NT2/D1 (cell line): ENCODE measurements around the gene HCN4.

ENCODE experiments used
- DNase-seq: peaks from one replicate; pipeline ENCODE4 v3.0.0-alpha.2; 2011; ENCODE audit warnings: low read depth, low spot score
- H3K27me3 ChIP-seq: 2 replicates; pipeline ENCODE4 v1.6.0; 2011; ENCODE audit warnings: mild to moderate bottlenecking; ENCODE audit not compliant: insufficient read length, insufficient read depth
- H3K36me3 ChIP-seq: 2 replicates; pipeline ENCODE4 v1.6.1; 2011; ENCODE audit warnings: mild to moderate bottlenecking, low read length, mixed read lengths; ENCODE audit not compliant: insufficient read depth, insufficient read length
- H3K4me1 ChIP-seq: 2 replicates; pipeline ENCODE4 v1.5.1; 2011; ENCODE audit not compliant: insufficient read depth, insufficient read length
- H3K4me3 ChIP-seq: 2 replicates; pipeline ENCODE4 v1.5.1; 2011; ENCODE audit warnings: low read depth; ENCODE audit not compliant: insufficient read length
- H3K9ac ChIP-seq: 2 replicates; pipeline ENCODE4 v1.6.0; 2011; ENCODE audit warnings: low read depth; ENCODE audit not compliant: insufficient read length
- H3K9me3 ChIP-seq: 2 replicates; pipeline ENCODE4 v1.5.1; 2011; ENCODE audit warnings: mild to moderate bottlenecking, low read length; ENCODE audit not compliant: insufficient read depth
- SUZ12 ChIP-seq: IDR thresholded peaks from 2 replicates; pipeline ENCODE4 v1.6.1; 2011; ENCODE audit not compliant: insufficient read length, insufficient read depth; ENCODE audit errors: extremely low read depth
- YY1 ChIP-seq: IDR thresholded peaks from 2 replicates; pipeline ENCODE4 v1.6.1; 2011; ENCODE audit not compliant: insufficient read length, insufficient read depth
- ZNF274 ChIP-seq: IDR thresholded peaks from 2 replicates; pipeline ENCODE4 v1.6.1; 2011; ENCODE audit warnings: mild to moderate bottlenecking, low read depth, low read length

HCN4 gene

GRCh38 chr15:73369154-73369694 is 466 bp upstream of the HCN4 start:
- DNase-seq = no peak
- peaks cover 6% of the 10 kb centered on the region for H3K36me3 ChIP-seq
- H3K4me1 ChIP-seq = peaks cover 22% of the 10 kb centered on the region
- TF ChIP-seq SUZ12 = no peak
- no peak for TF ChIP-seq ZNF274
- no peak for TF ChIP-seq YY1
- peak overlapping the region; percentile 57 for H3K4me3 ChIP-seq
- no peaks in the 10 kb centered on the region for H3K9me3 ChIP-seq
- H3K27me3 ChIP-seq = peaks cover 38% of the 10 kb centered on the region
- H3K9ac ChIP-seq = peak overlapping the region; percentile 80

- H3K36me3 ChIP-seq = peaks cover 11% of the 10 kb centered on the region
- peak overlapping the region; percentile 77 for H3K4me3 ChIP-seq
- peaks cover 38% of the 10 kb centered on the region for H3K27me3 ChIP-seq
- no peak for DNase-seq
- peaks cover 31% of the 10 kb centered on the region for H3K4me1 ChIP-seq
- TF ChIP-seq SUZ12 (no peak), YY1 (no peak), ZNF274 (no peak)
- peak overlapping the region; percentile 95 for H3K9ac ChIP-seq
- H3K9me3 ChIP-seq = no peaks in the 10 kb centered on the region
Observed at GRCh38 chr15:73367624-73368300, 996 bp downstream of the HCN4 start.

- TF ChIP-seq YY1 = no peak
- TF ChIP-seq ZNF274 = no peak
- TF ChIP-seq SUZ12 = no peak
- peak overlapping the region; percentile 95 for H3K9ac ChIP-seq
- DNase-seq = no peak
- H3K36me3 ChIP-seq = peaks cover 11% of the 10 kb centered on the region
- H3K4me3 ChIP-seq = peak overlapping the region; percentile 77
- no peaks in the 10 kb centered on the region for H3K9me3 ChIP-seq
- peaks cover 38% of the 10 kb centered on the region for H3K27me3 ChIP-seq
- H3K4me1 ChIP-seq = peaks cover 38% of the 10 kb centered on the region
Observed at GRCh38 chr15:73366766-73367623, 1.8 kb downstream of the HCN4 start.

- H3K4me3 ChIP-seq = no peak overlapping the region
- TF ChIP-seq ZNF274 (no peak), SUZ12 (no peak), YY1 (no peak)
- H3K36me3 ChIP-seq = peaks cover 22% of the 10 kb centered on the region
- peaks cover 46% of the 10 kb centered on the region for H3K4me1 ChIP-seq
- peaks cover 13% of the 10 kb centered on the region for H3K27me3 ChIP-seq
- no peak for DNase-seq
- H3K9ac ChIP-seq = peak overlapping the region; percentile 21
- no peaks in the 10 kb centered on the region for H3K9me3 ChIP-seq
Observed at GRCh38 chr15:73364070-73364469, 4.7 kb downstream of the HCN4 start.

GRCh38 chr15:73362900-73363299 is 5.9 kb downstream of the HCN4 start:
- H3K4me3 ChIP-seq = no peak overlapping the region
- H3K9me3 ChIP-seq = no peaks in the 10 kb centered on the region
- DNase-seq = no peak
- peaks cover 22% of the 10 kb centered on the region for H3K36me3 ChIP-seq
- peaks cover 50% of the 10 kb centered on the region for H3K4me1 ChIP-seq
- no peak for TF ChIP-seq ZNF274
- TF ChIP-seq YY1 = no peak
- no peak for TF ChIP-seq SUZ12
- peak overlapping the region; percentile 57 for H3K9ac ChIP-seq
- H3K27me3 ChIP-seq = peaks cover 11% of the 10 kb centered on the region

GRCh38 chr15:73361337-73361736 is 7.4 kb downstream of the HCN4 start:
- H3K36me3 ChIP-seq = peaks cover 22% of the 10 kb centered on the region
- H3K4me3 ChIP-seq = no peak overlapping the region
- no peak for TF ChIP-seq YY1
- no peak for TF ChIP-seq SUZ12
- no peak for TF ChIP-seq ZNF274
- H3K9ac ChIP-seq = no peak overlapping the region
- no peaks in the 10 kb centered on the region for H3K9me3 ChIP-seq
- no peaks in the 10 kb centered on the region for H3K27me3 ChIP-seq
- H3K4me1 ChIP-seq = peaks cover 43% of the 10 kb centered on the region
- DNase-seq = no peak

GRCh38 chr15:73359651-73360050 is 9.1 kb downstream of the HCN4 start:
- no peak overlapping the region for H3K9ac ChIP-seq
- H3K4me3 ChIP-seq = no peak overlapping the region
- H3K4me1 ChIP-seq = peaks cover 40% of the 10 kb centered on the region
- H3K27me3 ChIP-seq = no peaks in the 10 kb centered on the region
- H3K36me3 ChIP-seq = peaks cover 16% of the 10 kb centered on the region
- TF ChIP-seq YY1 (no peak), SUZ12 (no peak), ZNF274 (no peak)
- no peak for DNase-seq
- no peaks in the 10 kb centered on the region for H3K9me3 ChIP-seq
